ENCODE results near the gene ATAD2B. TPM values are rescaled to one million over a fixed set of nuclear protein-coding genes. Genes with fewer than 3 reads are reported as not detected.

Gene ATAD2B
- total and polyA plus RNA-seq, 2 of the 4 experiments (the other 2 are of a cell fraction) = 1.5 to 5.0 TPM

- dilution Hi-C loops (cut with HindIII; ENCODE audit: low sequenced_read_pairs, unreplicated experiment) = no loop called here
- no peak overlapping the region for H3K56ac ChIP-seq (ENCODE audit: extremely low read depth, insufficient read depth, low read length)
These were observed 86.9 kb downstream of the ATAD2B start for GRCh38 chr2:23839919-23840578.

More at GRCh38 chr2:23839919-23840578, 86.9 kb downstream of the ATAD2B start:
- no peak overlapping the region for H3K4me2 ChIP-seq (ENCODE audit: low read depth, low read length)
- H4K91ac ChIP-seq (ENCODE audit: insufficient read depth, low read depth, low read length) = no peak overlapping the region
- no peaks in the 10 kb centered on the region; the same call in 1 of the 2 replicates for H4K20me1 ChIP-seq (ENCODE audit: insufficient read depth, low read length)
- no peak overlapping the region for H3K4ac ChIP-seq (ENCODE audit: low read depth, low read length)
- no peaks in the 10 kb centered on the region for H3K9me3 ChIP-seq (ENCODE audit: control insufficient read depth, insufficient read depth, low read length)
- WGBS, 2 experiments (ENCODE audit: extremely low coverage in 2 of 2, insufficient read length in 1 of 2) = 100% methylated on average over 1 of the region's 3 CpGs; no CpG with 5 or more reads in 1 of the 2 experiments
- H2BK5ac ChIP-seq (ENCODE audit: low read depth, low read length, poor library complexity, severe bottlenecking) = no peak overlapping the region
- in situ Hi-C loops (cut with MboI; ENCODE audit: low sequenced_read_pairs) = no loop called here
- H3K14ac ChIP-seq (replicated peaks; ENCODE audit: low read depth, low read length) = no peak overlapping the region
- H3K23ac ChIP-seq (ENCODE audit: low read depth, low read length) = no peak overlapping the region
- no peak overlapping the region for H4K5ac ChIP-seq (ENCODE audit: low read depth, low read length)
- no peak overlapping the region for H2AFZ ChIP-seq (replicated peaks; ENCODE audit: low read length, poor library complexity)
- H3K27me3 ChIP-seq (ENCODE audit: control insufficient read depth, insufficient read depth, low read length) = no peaks in the 10 kb centered on the region
- intact Hi-C loops (cut with micrococcal nuclease) = no loop called here
- no peak overlapping the region for H2AK5ac ChIP-seq (ENCODE audit: low read depth, low read length)
- ChIA-PET POLR2A (ENCODE audit: unreplicated experiment) (no interaction called here), CTCF (interaction anchor here (0.6 kb wide), 1 partner anchor 35 kb away, joined by 3 read pairs; no protein-coding TSS in a partner anchor)
- H3K9me1 ChIP-seq (ENCODE audit: insufficient read depth, low read length) = no peaks in the 10 kb centered on the region
- no peak overlapping the region for H4K8ac ChIP-seq (ENCODE audit: low read depth in 2 of 2, low read length in 2 of 2)
- no peak overlapping the region for H3K9ac ChIP-seq (ENCODE audit: low read depth, low read length)
- BruUV-seq (replicated peaks) = no TSS peak
- ATAC-seq (ENCODE audit: low read depth) = no peak
- no peak for DNase-seq
- H3K4me3 ChIP-seq (ENCODE audit: insufficient read depth, low read depth, low read length) = no peak overlapping the region
- TF ChIP-seq SMC3 (IDR thresholded peaks at IDR 0.05; ENCODE audit: low read depth, low read length) (no peak), CEBPB (IDR thresholded peaks at IDR 0.05; ENCODE audit: low read depth, low read length) (no peak), CTCF (conservative IDR thresholded peaks at IDR 0.05; ENCODE audit: low read depth, low read length) (no peak), NFE2L2 (IDR thresholded peaks at IDR 0.05; ENCODE audit: low read depth, low read length) (no peak), RAD21 (IDR thresholded peaks at IDR 0.05; ENCODE audit: low read length) (no peak), FOS (IDR thresholded peaks at IDR 0.05; ENCODE audit: low read depth, low read length) (no peak), USF2 (IDR thresholded peaks at IDR 0.05; ENCODE audit: low read depth, low read length) (no peak), MXI1 (IDR thresholded peaks at IDR 0.05; ENCODE audit: borderline replicate concordance, low read depth, low read length) (no peak), POLR2A (IDR thresholded peaks at IDR 0.05; ENCODE audit: low read depth, low read length) (no peak)
- H3K36me3 ChIP-seq (ENCODE audit: control insufficient read depth, insufficient read depth, low read length) = peaks cover 5% of the 10 kb centered on the region; the same call in 1 of the 2 replicates
- H3K79me1 ChIP-seq (ENCODE audit: low read depth in 1 of 2, low read length in 2 of 2) = peaks cover 3 to 13% of the 10 kb centered on the region in 2 experiments; a peak in 2 of 4 replicates
- H2BK120ac ChIP-seq (ENCODE audit: low read depth, low read length) = no peak overlapping the region
- H2BK20ac ChIP-seq (ENCODE audit: low read depth, low read length) = no peak overlapping the region
- H3K27ac ChIP-seq (ENCODE audit: insufficient read depth, low read length) = no peak overlapping the region
- no peak overlapping the region for H2AK9ac ChIP-seq (replicated peaks; ENCODE audit: low read depth, low read length, poor library complexity)
- H2BK15ac ChIP-seq (ENCODE audit: low read depth, low read length) = no peak overlapping the region
- H3K18ac ChIP-seq (ENCODE audit: low read depth, low read length) = no peak overlapping the region
- H3K4me1 ChIP-seq (ENCODE audit: control insufficient read depth, insufficient read depth, low read length) = no peaks in the 10 kb centered on the region
